ENCODE data around the gene GPC6. TPM values are rescaled to one million over a fixed set of nuclear protein-coding genes. Genes with fewer than 3 reads are reported as not detected.

GPC6 gene
- total and polyA plus RNA-seq, 9 of the 15 experiments (the other 6 are each of a cell fraction or from before 2014, with no cell fraction given) = under 0.01 to 0.20 (median 0.01) TPM; not detected in 4

DNA sequence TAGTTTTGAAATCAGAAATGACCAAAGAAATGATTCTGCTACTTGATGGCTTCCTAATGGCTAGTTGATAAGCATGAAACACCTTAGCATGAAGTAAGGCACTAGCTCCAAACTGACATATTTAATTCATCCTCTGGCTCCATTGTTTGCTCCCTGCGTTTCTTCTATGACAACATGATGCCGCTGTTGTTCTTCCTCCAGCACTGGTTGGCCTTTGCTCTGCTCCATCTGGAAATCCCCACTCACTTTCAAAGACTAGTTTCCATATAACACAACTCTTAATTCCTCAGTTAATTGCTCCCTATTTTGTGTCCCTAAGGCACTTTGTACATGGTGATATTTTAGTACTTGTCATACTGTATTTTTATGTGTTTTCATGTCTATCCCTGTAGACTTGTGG lies 151.6 kb downstream of the GPC6 start:
- ATAC-seq (no peak), DNase-seq (ENCODE audit: extremely low read depth in 1 of 4, low spot score in 3 of 4) (no peak), FAIRE-seq (no peak)
- CTCF ChIA-PET (ENCODE audit: low intra/inter-chr PET ratio) = no interaction called here
- Histone ChIP-seq H3K4me2 (ENCODE audit: insufficient read depth, low read length) (no peak overlapping the region), H3K79me2 (ENCODE audit: control insufficient read depth, insufficient read depth, low read length) (no peaks in the 10 kb centered on the region), H3K36me3 (ENCODE audit: control insufficient read depth, insufficient read depth, low read length) (no peaks in the 10 kb centered on the region), H3K4me3 (no peak overlapping the region), H3K27me3 (ENCODE audit: control insufficient read depth in 2 of 2, insufficient read depth in 2 of 2, low read length in 2 of 2) (no peaks in the 10 kb centered on the region), H3K9ac (ENCODE audit: insufficient read depth in 1 of 2, low read depth in 2 of 2, low read length in 2 of 2) (no peak overlapping the region), H2AFZ (ENCODE audit: low read depth, low read length) (no peak overlapping the region), H3K4me1 (replicated peaks in 1 of 2; ENCODE audit: control insufficient read depth in 2 of 2, insufficient read depth in 2 of 2, low read length in 2 of 2) (no peaks in the 10 kb centered on the region), H3K27ac (ENCODE audit: extremely low read depth, low read depth, low read length) (no peak overlapping the region), H4K20me1 (replicated peaks; ENCODE audit: control insufficient read depth, insufficient read depth, low read length) (no peaks in the 10 kb centered on the region), H3K9me3 (replicated peaks; ENCODE audit: control insufficient read depth, insufficient read depth, low read depth, low read length) (no peaks in the 10 kb centered on the region), H3K9me1 (ENCODE audit: control insufficient read depth, insufficient read depth, low read length) (no peaks in the 10 kb centered on the region)
- TF ChIP-seq ZBTB12 (CRISPR knock-in tag; IDR thresholded peaks at IDR 0.05) = no peak
- no peak for TF ChIP-seq MYC (IDR thresholded peaks at IDR 0.05; ENCODE audit: low read depth, low read length)
- no peak for TF ChIP-seq MYC (CRISPR knock-in tag; IDR thresholded peaks at IDR 0.05; ENCODE audit: borderline replicate concordance, low read depth)
- no peak for TF ChIP-seq ZNF699 (CRISPR knock-in tag; IDR thresholded peaks at IDR 0.05; ENCODE audit: insufficient replicate concordance)
- TF ChIP-seq NCOR1 (IDR thresholded peaks at IDR 0.05) = no peak
- no peak for TF ChIP-seq BRCA1 (IDR thresholded peaks at IDR 0.05)
- no peak for TF ChIP-seq BRCA1 (CRISPR knock-in tag; IDR thresholded peaks at IDR 0.05)
- TF ChIP-seq PHF8 (IDR thresholded peaks at IDR 0.05; ENCODE audit: borderline replicate concordance, low read length) = no peak
- TF ChIP-seq MTA2 (IDR thresholded peaks at IDR 0.05; ENCODE audit: low read depth) = no peak
- no peak for TF ChIP-seq SAP30 (IDR thresholded peaks at IDR 0.05; ENCODE audit: borderline replicate concordance, insufficient read depth, low read depth, low read length, poor library complexity, severe bottlenecking)
- TF ChIP-seq, protein P1, sequence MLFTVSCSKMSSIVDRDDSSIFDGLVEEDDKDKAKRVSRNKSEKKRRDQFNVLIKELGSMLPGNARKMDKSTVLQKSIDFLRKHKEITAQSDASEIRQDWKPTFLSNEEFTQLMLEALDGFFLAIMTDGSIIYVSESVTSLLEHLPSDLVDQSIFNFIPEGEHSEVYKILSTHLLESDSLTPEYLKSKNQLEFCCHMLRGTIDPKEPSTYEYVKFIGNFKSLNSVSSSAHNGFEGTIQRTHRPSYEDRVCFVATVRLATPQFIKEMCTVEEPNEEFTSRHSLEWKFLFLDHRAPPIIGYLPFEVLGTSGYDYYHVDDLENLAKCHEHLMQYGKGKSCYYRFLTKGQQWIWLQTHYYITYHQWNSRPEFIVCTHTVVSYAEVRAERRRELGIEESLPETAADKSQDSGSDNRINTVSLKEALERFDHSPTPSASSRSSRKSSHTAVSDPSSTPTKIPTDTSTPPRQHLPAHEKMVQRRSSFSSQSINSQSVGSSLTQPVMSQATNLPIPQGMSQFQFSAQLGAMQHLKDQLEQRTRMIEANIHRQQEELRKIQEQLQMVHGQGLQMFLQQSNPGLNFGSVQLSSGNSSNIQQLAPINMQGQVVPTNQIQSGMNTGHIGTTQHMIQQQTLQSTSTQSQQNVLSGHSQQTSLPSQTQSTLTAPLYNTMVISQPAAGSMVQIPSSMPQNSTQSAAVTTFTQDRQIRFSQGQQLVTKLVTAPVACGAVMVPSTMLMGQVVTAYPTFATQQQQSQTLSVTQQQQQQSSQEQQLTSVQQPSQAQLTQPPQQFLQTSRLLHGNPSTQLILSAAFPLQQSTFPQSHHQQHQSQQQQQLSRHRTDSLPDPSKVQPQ (CRISPR knock-in tag; IDR thresholded peaks at IDR 0.05; ENCODE audit: borderline replicate concordance) = no peak
- TF ChIP-seq ZNF174 (CRISPR knock-in tag; IDR thresholded peaks at IDR 0.05) = no peak
- no peak for TF ChIP-seq MIER1 (IDR thresholded peaks at IDR 0.05; ENCODE audit: low read depth)
- no peak for TF ChIP-seq ZNF165 (CRISPR knock-in tag; IDR thresholded peaks at IDR 0.05; ENCODE audit: borderline replicate concordance)
- TF ChIP-seq, protein P2, sequence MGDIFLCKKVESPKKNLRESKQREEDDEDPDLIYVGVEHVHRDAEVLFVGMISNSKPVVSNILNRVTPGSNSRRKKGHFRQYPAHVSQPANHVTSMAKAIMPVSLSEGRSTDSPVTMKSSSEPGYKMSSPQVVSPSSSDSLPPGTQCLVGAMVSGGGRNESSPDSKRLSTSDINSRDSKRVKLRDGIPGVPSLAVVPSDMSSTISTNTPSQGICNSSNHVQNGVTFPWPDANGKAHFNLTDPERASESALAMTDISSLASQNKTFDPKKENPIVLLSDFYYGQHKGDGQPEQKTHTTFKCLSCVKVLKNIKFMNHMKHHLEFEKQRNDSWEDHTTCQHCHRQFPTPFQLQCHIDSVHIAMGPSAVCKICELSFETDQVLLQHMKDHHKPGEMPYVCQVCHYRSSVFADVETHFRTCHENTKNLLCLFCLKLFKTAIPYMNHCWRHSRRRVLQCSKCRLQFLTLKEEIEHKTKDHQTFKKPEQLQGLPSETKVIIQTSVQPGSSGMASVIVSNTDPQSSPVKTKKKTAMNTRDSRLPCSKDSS (IDR thresholded peaks at IDR 0.05; ENCODE audit: low read depth, partially characterized antibody) = no peak
- POLR2A ChIA-PET = no interaction called here
- in situ Hi-C loops (cut with MboI) = no loop called here
- intact Hi-C loops (cut with micrococcal nuclease) = no loop called here
- BruUV-seq (replicated peaks) = no TSS peak
- WGBS (ENCODE audit: insufficient coverage, low coverage, missing lambda C conversion rate) = 0% methylated on average over 2 of the region's 2 CpGs
